DOHH2 (cell line): Measurements from ENCODE around the gene COL4A2.

Experiments
- H3F3A ChIP-seq: fragments of 200-600 bp; sonication (generic), shearing (Covaris generic); 2 replicates; pipeline ENCODE4 v1.6.0; 2016; ENCODE audit warnings: antibody characterized with exemption, mild to moderate bottlenecking; ENCODE audit not compliant: control insufficient read depth, insufficient read depth
- H3K27ac ChIP-seq: fragments of 200-600 bp; sonication (generic); 2 replicates; pipeline ENCODE4 v1.5.1; 2014; ENCODE audit warnings: low read depth, mild to moderate bottlenecking, low read length, moderate library complexity
- H3K27me3 ChIP-seq: fragments of 200-600 bp; sonication (generic); 2 replicates; pipeline ENCODE4 v1.6.1; 2014; ENCODE audit warnings: mild to moderate bottlenecking, low read length, mixed read lengths; ENCODE audit not compliant: control insufficient read depth
- H3K36me3 ChIP-seq: fragments of 200-600 bp; sonication (generic); 2 replicates; pipeline ENCODE4 v1.6.1; 2014; ENCODE audit warnings: mild to moderate bottlenecking, low read length, moderate library complexity, mixed read lengths; ENCODE audit not compliant: control insufficient read depth
- H3K4me1 ChIP-seq: fragments of 200-600 bp; sonication (generic); 2 replicates; pipeline ENCODE4 v1.6.1; 2014; ENCODE audit warnings: mild to moderate bottlenecking, low read length, mixed read lengths; ENCODE audit not compliant: control insufficient read depth
- H3K4me2 ChIP-seq: fragments of 200-600 bp; sonication (generic); 2 replicates; pipeline ENCODE4 v1.6.0; 2014; ENCODE audit warnings: mild to moderate bottlenecking, low read length, moderate library complexity
- H3K4me3 ChIP-seq: fragments of 200-600 bp; sonication (generic); 2 replicates; pipeline ENCODE4 v1.5.1; 2014; ENCODE audit warnings: mild to moderate bottlenecking, low read length, mixed read lengths
- H3K79me2 ChIP-seq: fragments of 200-600 bp; sonication (generic); 2 replicates; pipeline ENCODE4 v1.6.1; 2014; ENCODE audit warnings: mild to moderate bottlenecking, low read length, mixed read lengths; ENCODE audit not compliant: control insufficient read depth
- H3K9me2 ChIP-seq: fragments of 200-600 bp; sonication (generic); replicated peaks from 2 replicates; pipeline ENCODE4 v1.6.1; 2014; ENCODE audit warnings: mild to moderate bottlenecking, low read length, mixed read lengths; ENCODE audit not compliant: control insufficient read depth
- H3K9me3 ChIP-seq: fragments of 200-600 bp; sonication (generic); 2 replicates; pipeline ENCODE4 v1.6.1; 2014; ENCODE audit warnings: antibody characterized with exemption, low read length, mixed read lengths; ENCODE audit not compliant: control insufficient read depth, insufficient read depth
- H4K20me1 ChIP-seq: fragments of 200-600 bp; sonication (generic); 2 replicates; pipeline ENCODE4 v1.6.0; 2014; ENCODE audit warnings: low read depth, mild to moderate bottlenecking, antibody characterized with exemption, low read length, moderate library complexity; ENCODE audit not compliant: control insufficient read depth, insufficient read depth
- CTCF ChIP-seq: fragments of 200-600 bp; sonication (generic); IDR thresholded peaks from one replicate; pipeline ENCODE4 v1.5.1; 2014; ENCODE audit warnings: antibody characterized with exemption, mild to moderate bottlenecking, low read depth, low read length; ENCODE audit not compliant: poor library complexity, severe bottlenecking
- EZH2phosphoT487 ChIP-seq: fragments of 200-600 bp; sonication (generic); IDR thresholded peaks from 2 replicates; pipeline ENCODE4 v1.6.1; 2017; ENCODE audit warnings: borderline replicate concordance, mild to moderate bottlenecking, antibody characterized with exemption, low read length, moderate library complexity, mixed read lengths

Gene COL4A2

DNA sequence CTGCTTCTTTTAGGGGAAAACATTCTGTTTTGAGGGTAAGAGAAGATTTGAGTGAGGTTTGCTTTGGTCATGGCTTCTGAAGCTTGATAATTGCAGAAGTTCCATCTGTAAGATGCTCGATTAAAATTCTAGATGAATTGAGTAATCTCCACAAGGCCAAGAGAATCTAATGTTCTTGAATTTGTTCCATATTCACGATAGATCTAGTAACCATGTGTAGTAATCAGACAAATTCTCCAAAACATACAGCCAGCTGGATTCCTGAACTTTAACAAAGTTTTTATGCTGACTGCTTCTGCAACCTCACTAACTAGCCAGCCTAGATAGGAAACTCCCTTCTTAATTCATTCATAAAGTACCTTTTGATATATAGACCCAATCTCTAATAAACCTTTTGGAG lies 92.7 kb downstream of the COL4A2 start:
- Histone ChIP-seq H3K4me2 (no peak overlapping the region), H3K9me2 (no peaks in the 10 kb centered on the region), H3K36me3 (no peaks in the 10 kb centered on the region), H3K9me3 (no peaks in the 10 kb centered on the region), H3K27ac (no peak overlapping the region), H3K27me3 (peaks cover 8% of the 10 kb centered on the region; the same call in 1 of the 2 replicates), H3K4me1 (no peaks in the 10 kb centered on the region), H4K20me1 (no peaks in the 10 kb centered on the region), H3F3A (no peaks in the 10 kb centered on the region), H3K79me2 (no peaks in the 10 kb centered on the region), H3K4me3 (no peak overlapping the region)
- TF ChIP-seq EZH2phosphoT487 (no peak), CTCF (no peak)

DNA sequence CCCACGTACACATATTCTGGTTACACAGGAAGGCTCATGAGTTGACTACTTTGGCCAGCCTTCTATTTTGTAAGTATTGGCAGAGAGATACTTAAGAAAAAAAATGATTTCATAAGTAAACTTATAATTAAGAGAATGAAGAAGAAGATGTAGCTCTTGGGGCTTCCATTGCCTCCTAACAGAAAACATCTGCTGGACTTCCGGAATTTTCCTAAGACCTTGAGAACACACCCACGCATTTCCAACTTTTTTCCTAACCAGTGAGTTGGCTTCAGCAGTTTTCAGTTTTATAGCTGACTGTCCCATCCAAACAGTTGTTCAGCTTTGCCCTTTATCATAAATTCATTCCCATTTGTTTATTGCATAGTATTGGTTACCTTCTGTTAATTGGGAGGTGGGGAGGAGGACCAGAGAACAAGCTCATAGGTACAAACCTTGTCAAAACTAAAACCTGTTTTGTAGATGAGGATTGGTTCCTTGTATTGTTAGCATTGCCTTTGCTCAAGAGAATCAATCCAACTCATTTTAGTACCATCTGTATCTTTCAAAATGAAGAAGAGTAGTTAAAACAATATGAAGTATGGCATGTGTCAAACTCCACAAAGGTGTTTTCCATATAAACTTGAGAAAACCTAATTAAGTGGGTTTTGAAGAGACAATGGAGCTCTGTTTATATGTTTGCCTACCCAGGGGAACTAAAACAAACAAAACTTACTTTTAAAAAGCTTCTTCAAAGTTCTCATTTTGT lies 93.9 kb downstream of the COL4A2 start:
- peaks cover 8% of the 10 kb centered on the region; the same call in 1 of the 2 replicates for H3K27me3 ChIP-seq
- no peak overlapping the region for H3K4me3 ChIP-seq
- H3K79me2 ChIP-seq, result no peaks in the 10 kb centered on the region
- H3K9me2 ChIP-seq, result no peaks in the 10 kb centered on the region
- H3F3A ChIP-seq, result no peaks in the 10 kb centered on the region
- H3K4me2 ChIP-seq, result no peak overlapping the region
- TF ChIP-seq EZH2phosphoT487, result no peak
- no peak for TF ChIP-seq CTCF
- no peaks in the 10 kb centered on the region for H3K4me1 ChIP-seq
- H3K36me3 ChIP-seq, result no peaks in the 10 kb centered on the region
- H4K20me1 ChIP-seq, result no peaks in the 10 kb centered on the region
- H3K9me3 ChIP-seq, result no peaks in the 10 kb centered on the region
- H3K27ac ChIP-seq, result no peak overlapping the region

DNA sequence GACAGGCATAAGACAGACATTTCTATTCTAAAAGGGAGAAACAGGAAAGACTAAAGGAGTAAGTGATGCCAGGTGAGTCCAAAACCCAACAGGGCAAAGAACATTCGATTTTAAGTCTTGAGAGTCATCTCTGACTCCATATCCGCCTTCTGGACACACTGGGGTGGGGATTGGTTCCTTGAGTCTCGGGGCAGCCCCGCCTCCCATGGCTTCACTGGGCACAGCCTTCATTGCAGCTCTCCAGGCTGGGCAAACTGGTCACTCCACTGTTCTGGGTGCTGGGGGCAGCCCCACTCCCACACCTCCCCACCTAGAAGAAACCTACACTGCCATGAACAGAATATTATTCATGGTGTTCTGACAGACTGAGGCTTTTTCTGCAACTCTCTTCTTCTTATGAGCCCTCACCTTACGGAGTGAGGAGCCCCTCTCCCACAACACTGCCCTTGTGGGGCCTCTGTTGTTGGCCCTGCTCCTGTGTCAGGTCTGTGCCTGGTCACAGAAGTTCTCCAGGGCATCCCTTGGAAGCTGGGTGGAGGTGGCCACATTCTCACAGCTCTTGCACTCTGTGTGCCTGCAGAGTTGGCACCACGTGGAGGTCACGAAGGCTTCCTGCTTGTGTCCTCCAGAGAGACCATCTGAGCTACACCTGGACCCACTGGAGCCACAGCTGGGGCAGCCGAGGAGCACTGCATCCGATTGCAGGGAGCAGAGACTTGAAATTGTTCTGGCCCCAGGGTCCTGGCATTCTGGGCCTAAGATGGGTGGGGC lies 95.4 kb downstream of the COL4A2 start:
- no peaks in the 10 kb centered on the region for H3K9me2 ChIP-seq
- no peaks in the 10 kb centered on the region for H3K9me3 ChIP-seq
- no peak overlapping the region for H3K27ac ChIP-seq
- H3F3A ChIP-seq, result no peaks in the 10 kb centered on the region
- no peaks in the 10 kb centered on the region for H4K20me1 ChIP-seq
- no peaks in the 10 kb centered on the region for H3K4me1 ChIP-seq
- H3K79me2 ChIP-seq, result no peaks in the 10 kb centered on the region
- peaks cover 8% of the 10 kb centered on the region; the same call in 1 of the 2 replicates for H3K27me3 ChIP-seq
- no peak overlapping the region for H3K4me2 ChIP-seq
- H3K36me3 ChIP-seq, result no peaks in the 10 kb centered on the region
- TF ChIP-seq EZH2phosphoT487, result no peak
- no peak for TF ChIP-seq CTCF
- no peak overlapping the region for H3K4me3 ChIP-seq
